Activated CD4-positive, CD25-positive, alpha-beta regulatory T cell treated with anti-CD3 and anti-CD28 coated beads, Interleukin-2, amount 50 U/mL, for 24 hours (primary cell): ENCODE measurements around the gene KCNG1.
A peak's percentile ranks its signal among the peaks of the same experiment; 100 is the strongest.
"Not testable (repeated sequence)": the region's sequence is repeated elsewhere in the genome, so short reads cannot be mapped to it uniquely, and the experiment has no call there.

ENCODE experiments used
- ATAC-seq, 2 donors: fragments of 150-1000 bp; cut with Tn5 transposase; one replicate each; pipeline ENCODE4 v1.10.0; 2021; ENCODE audit warnings: mild to moderate bottlenecking in 1 of 2, moderate library complexity in 1 of 2

KCNG1 gene

GRCh38 chr20:50981714-50982048, 41.2 kb downstream of the KCNG1 start:
- ATAC-seq: no peak

- ATAC-seq: no peak
These were observed 41.8 kb downstream of the KCNG1 start for GRCh38 chr20:50980851-50981713.

- peak; percentile 75 to 89 for ATAC-seq
These were observed 42.7 kb downstream of the KCNG1 start for GRCh38 chr20:50980071-50980681.

- not testable (repeated sequence) for ATAC-seq
These were observed 44.4 kb downstream of the KCNG1 start for GRCh38 chr20:50978533-50978932.

GRCh38 chr20:50977066-50978021, 45.6 kb downstream of the KCNG1 start:
- ATAC-seq: no peak

GRCh38 chr20:50975701-50976330, 47.1 kb downstream of the KCNG1 start:
- ATAC-seq: no peak

GRCh38 chr20:50969912-50970311, 53.0 kb downstream of the KCNG1 start:
- no peak for ATAC-seq

GRCh38 chr20:50969435-50969834, 53.5 kb downstream of the KCNG1 start:
- no peak for ATAC-seq

- no peak for ATAC-seq
These were observed 54.6 kb downstream of the KCNG1 start for GRCh38 chr20:50968289-50968688.

- ATAC-seq: no peak
These were observed 55.3 kb downstream of the KCNG1 start for GRCh38 chr20:50967586-50967985.

GRCh38 chr20:50959543-50960126, 63.3 kb downstream of the KCNG1 start:
- ATAC-seq: no peak

GRCh38 chr20:50958615-50959542, 64.0 kb downstream of the KCNG1 start, which contains the start of gene MOCS3:
MOCS3 (plus strand) TSS chr20:50958818; CDS start chr20:50958843, 25 bp downstream.
- ATAC-seq: peak; percentile 69 to 75

GRCh38 chr20:50957798-50958614, 64.9 kb downstream of the KCNG1 start, which contains the start of gene DPM1:
DPM1 (minus strand) TSS chr20:50958532; CDS start chr20:50958523, 9 bp downstream.
- ATAC-seq: peak; percentile 77 to 80

GRCh38 chr20:50957276-50957675, 65.6 kb downstream of the KCNG1 start:
- ATAC-seq: no peak

- ATAC-seq: peak; percentile 41 to 47
These were observed 69.1 kb downstream of the KCNG1 start for GRCh38 chr20:50953821-50954220.
